Bronchial epithelial cell (primary cell): ENCODE measurements around the gene GNB3. TPM values are rescaled to one million over a fixed set of nuclear protein-coding genes. Genes with fewer than 3 reads are reported as not detected.

Experiments used
- DNase-seq: peaks from one replicate; pipeline ENCODE4 v3.0.0-alpha.2; 2010; ENCODE audit warnings: low read depth
- FAIRE-seq: peaks from 2 replicates; lab custom pipeline; 2011; peaks lifted over from hg19 to GRCh38; lab: Jason Lieb, UNC
- H3K27me3 ChIP-seq: 2 replicates; pipeline ENCODE4 v1.5.1; 2011; ENCODE audit warnings: low read length; ENCODE audit not compliant: control insufficient read depth, insufficient read depth
- H3K36me3 ChIP-seq: 2 replicates; pipeline ENCODE4 v1.5.1; 2011; ENCODE audit warnings: low read length; ENCODE audit not compliant: control insufficient read depth, insufficient read depth
- H3K4me3 ChIP-seq: 2 replicates; pipeline ENCODE4 v1.5.1; 2011; ENCODE audit warnings: mild to moderate bottlenecking, low read depth, low read length, control low read depth
- total RNA-seq: library from RNA; depleted of rRNA; stranded (reverse); fragments of >200 nt; gene quantifications from 2 replicates; pipeline ENCODE4 v1.2.1, GENCODE V29; 2014
- TF ChIP-seq, protein P1 (sequence below): IDR thresholded peaks from 2 replicates; pipeline ENCODE4 v1.5.1; 2011; ENCODE audit warnings: mild to moderate bottlenecking, moderate library complexity, low read length, control low read depth, inconsistent platforms; ENCODE audit not compliant: insufficient read depth, severe bottlenecking

The GNB3 gene
- total RNA-seq, 1 donor from 2014 or later: 0.53 TPM

- FAIRE-seq: no peak
- Histone ChIP-seq H3K4me3 (no peak overlapping the region), H3K27me3 (peaks cover 23% of the 10 kb centered on the region), H3K36me3 (no peaks in the 10 kb centered on the region)
- DNase-seq: no peak
- TF ChIP-seq, protein P1, sequence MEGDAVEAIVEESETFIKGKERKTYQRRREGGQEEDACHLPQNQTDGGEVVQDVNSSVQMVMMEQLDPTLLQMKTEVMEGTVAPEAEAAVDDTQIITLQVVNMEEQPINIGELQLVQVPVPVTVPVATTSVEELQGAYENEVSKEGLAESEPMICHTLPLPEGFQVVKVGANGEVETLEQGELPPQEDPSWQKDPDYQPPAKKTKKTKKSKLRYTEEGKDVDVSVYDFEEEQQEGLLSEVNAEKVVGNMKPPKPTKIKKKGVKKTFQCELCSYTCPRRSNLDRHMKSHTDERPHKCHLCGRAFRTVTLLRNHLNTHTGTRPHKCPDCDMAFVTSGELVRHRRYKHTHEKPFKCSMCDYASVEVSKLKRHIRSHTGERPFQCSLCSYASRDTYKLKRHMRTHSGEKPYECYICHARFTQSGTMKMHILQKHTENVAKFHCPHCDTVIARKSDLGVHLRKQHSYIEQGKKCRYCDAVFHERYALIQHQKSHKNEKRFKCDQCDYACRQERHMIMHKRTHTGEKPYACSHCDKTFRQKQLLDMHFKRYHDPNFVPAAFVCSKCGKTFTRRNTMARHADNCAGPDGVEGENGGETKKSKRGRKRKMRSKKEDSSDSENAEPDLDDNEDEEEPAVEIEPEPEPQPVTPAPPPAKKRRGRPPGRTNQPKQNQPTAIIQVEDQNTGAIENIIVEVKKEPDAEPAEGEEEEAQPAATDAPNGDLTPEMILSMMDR: no peak
These were observed 20.6 kb upstream of the GNB3 start for GRCh38 chr12:6820166-6820565.

DNA sequence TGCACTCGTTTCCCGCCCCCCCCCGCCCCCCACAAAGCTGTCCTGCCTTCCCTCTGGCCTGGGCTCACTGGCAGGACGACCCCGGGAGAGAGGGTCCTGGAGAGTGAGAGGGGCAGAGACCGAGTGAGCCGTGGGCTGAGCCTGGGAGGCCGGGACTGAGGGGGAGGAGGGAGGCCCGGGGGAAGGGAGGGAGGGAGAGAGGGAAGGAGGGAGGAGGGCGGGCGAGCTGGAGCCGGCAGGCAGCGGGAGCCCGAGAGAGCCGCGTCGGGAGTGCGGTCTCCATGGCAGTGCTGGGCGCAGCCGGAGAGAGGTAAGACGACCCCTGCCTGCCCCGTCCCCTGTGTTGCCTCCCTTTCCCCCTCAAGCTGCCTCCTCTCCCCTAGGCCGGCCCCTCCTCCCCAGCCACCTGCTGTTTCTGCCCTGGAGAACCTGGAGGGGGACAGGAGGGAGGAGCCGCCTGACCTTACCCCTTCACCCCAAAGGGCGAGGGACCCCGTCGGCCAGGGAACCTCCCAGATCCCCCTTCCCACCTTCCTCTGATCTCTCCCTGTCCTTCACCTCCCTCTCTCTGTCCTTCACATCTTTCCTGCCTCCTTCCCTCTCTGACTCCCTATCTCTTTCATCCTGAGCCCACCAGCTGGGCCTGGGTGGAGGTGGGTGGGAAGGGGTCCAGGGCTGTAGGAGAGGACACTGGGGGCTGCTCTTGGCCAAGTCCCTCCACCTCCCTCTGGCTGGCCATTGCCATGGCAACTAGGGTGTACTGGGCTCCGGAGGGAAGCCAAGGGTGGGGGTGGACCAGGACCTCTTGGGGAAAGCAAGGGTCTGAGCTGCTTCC, 18.9 kb upstream of the GNB3 start, which contains the start of gene GPR162:
TSS of gene GPR162 (plus strand) at position 231 of the 835 bp plus-strand sequence. CDS start 2,078 bp downstream, outside the sequence.
- H3K27me3 ChIP-seq: peaks cover 23% of the 10 kb centered on the region
- FAIRE-seq (no peak), DNase-seq (no peak)
- TF ChIP-seq, protein P1: no peak
- H3K36me3 ChIP-seq: no peaks in the 10 kb centered on the region
- peak within 1 kb of the TSS; percentile 14 for H3K4me3 ChIP-seq

- Histone ChIP-seq H3K36me3 (no peaks in the 10 kb centered on the region), H3K4me3 (no peak overlapping the region), H3K27me3 (peaks cover 23% of the 10 kb centered on the region)
- DNase-seq (no peak), FAIRE-seq (no peak)
- TF ChIP-seq, protein P1: no peak
These were observed 18.1 kb upstream of the GNB3 start for GRCh38 chr12:6822426-6823135.

GRCh38 chr12:6823182-6824084, 17.3 kb upstream of the GNB3 start:
- Histone ChIP-seq H3K36me3 (no peaks in the 10 kb centered on the region), H3K4me3 (no peak overlapping the region), H3K27me3 (peaks cover 23% of the 10 kb centered on the region)
- peak; percentile 66 for FAIRE-seq
- TF ChIP-seq, protein P1: no peak
- DNase-seq: no peak

DNA sequence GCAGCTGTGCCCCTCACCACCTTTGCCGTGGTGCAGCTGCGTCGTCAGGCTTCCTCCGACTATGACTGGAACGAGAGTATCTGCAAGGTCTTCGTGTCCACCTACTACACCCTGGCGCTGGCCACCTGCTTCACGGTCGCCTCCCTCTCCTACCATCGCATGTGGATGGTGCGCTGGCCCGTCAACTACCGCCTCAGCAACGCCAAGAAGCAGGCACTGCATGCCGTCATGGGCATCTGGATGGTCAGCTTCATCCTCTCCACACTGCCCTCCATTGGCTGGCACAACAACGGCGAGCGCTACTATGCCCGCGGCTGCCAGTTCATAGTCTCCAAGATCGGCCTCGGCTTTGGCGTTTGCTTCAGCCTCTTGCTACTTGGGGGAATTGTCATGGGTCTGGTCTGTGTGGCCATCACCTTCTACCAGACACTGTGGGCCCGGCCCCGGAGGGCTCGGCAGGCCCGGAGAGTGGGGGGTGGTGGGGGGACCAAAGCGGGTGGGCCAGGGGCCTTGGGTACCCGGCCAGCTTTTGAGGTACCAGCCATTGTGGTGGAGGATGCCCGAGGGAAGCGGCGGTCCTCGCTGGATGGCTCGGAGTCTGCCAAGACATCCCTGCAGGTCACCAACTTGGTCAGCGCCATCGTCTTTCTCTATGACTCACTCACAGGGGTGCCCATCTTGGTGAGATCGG, 16.5 kb upstream of the GNB3 start:
- Histone ChIP-seq H3K36me3 (no peaks in the 10 kb centered on the region), H3K4me3 (no peak overlapping the region), H3K27me3 (peaks cover 23% of the 10 kb centered on the region)
- FAIRE-seq: no peak
- TF ChIP-seq, protein P1: no peak
- no peak for DNase-seq
